Calu3 (cell line): ENCODE data around the gene CHD9. TPM values are rescaled to one million over a fixed set of nuclear protein-coding genes. Genes with fewer than 3 reads are reported as not detected.

Source experiments
- BruUV-seq: library from RNA; stranded (reverse); fragments of 400-500 nt; replicated peaks from 2 replicates; lab custom pipeline; 2021; lab: Mats Ljungman, UMichigan
- CTCF ChIA-PET: fragments of 300-600 bp; sonication (Branson Sonifier 250); formaldehyde crosslinking; loops from one replicate; lab custom pipeline; 2022; ENCODE audit warnings: antibody characterized with exemption; lab: Charles Lee
- DNase-seq: peaks from one replicate; pipeline ENCODE4 v3.0.0; 2022
- H3K27ac Mint-ChIP-seq: one replicate; pipeline ENCODE4 v1.8.0; 2022; ENCODE audit warnings: mixed read lengths; ENCODE audit not compliant: unreplicated experiment
- H3K27me3 Mint-ChIP-seq: one replicate; pipeline ENCODE4 v1.8.0; 2022; ENCODE audit warnings: mixed read lengths; ENCODE audit not compliant: unreplicated experiment
- H3K36me3 Mint-ChIP-seq: one replicate; pipeline ENCODE4 v1.8.0; 2022; ENCODE audit warnings: mild to moderate bottlenecking, moderate library complexity, mixed read lengths; ENCODE audit not compliant: insufficient read depth, unreplicated experiment
- H3K4me1 Mint-ChIP-seq: one replicate; pipeline ENCODE4 v1.8.0; 2022; ENCODE audit warnings: mild to moderate bottlenecking, low read depth, mixed read lengths; ENCODE audit not compliant: unreplicated experiment
- H3K4me3 Mint-ChIP-seq: one replicate; pipeline ENCODE4 v1.8.0; 2022; ENCODE audit warnings: mild to moderate bottlenecking, low read depth, moderate library complexity, mixed read lengths; ENCODE audit not compliant: unreplicated experiment
- H3K9me3 Mint-ChIP-seq: one replicate; pipeline ENCODE4 v1.8.0; 2022; ENCODE audit warnings: low read depth, mixed read lengths; ENCODE audit not compliant: unreplicated experiment
- intact Hi-C: fragments of 100-400 bp; cut with micrococcal nuclease; formaldehyde crosslinking; loops from one replicate; pipeline ENCODE4 v1.10.0; 2022; ENCODE audit not compliant: unreplicated experiment
- total RNA-seq: library from RNA; stranded (reverse); gene quantifications from 2 replicates; pipeline ENCODE4 v1.2.3, GENCODE V29; 2022
- TF ChIP-seq, protein P1 (sequence below): fragments of 200-600 bp; IDR thresholded peaks from one replicate; pipeline ENCODE4 v1.8.0; 2022; ENCODE audit warnings: antibody characterized with exemption; ENCODE audit not compliant: unreplicated experiment

The CHD9 gene
- total RNA-seq, 1 experiment from 2014 or later, result 69.5 TPM

- CTCF ChIA-PET, result no interaction called here
- no TSS peak for BruUV-seq
- DNase-seq, result no peak
- intact Hi-C loops, result no loop called here
- H3K4me3 Mint-ChIP-seq, result no peak overlapping the region
- TF ChIP-seq, protein P1, sequence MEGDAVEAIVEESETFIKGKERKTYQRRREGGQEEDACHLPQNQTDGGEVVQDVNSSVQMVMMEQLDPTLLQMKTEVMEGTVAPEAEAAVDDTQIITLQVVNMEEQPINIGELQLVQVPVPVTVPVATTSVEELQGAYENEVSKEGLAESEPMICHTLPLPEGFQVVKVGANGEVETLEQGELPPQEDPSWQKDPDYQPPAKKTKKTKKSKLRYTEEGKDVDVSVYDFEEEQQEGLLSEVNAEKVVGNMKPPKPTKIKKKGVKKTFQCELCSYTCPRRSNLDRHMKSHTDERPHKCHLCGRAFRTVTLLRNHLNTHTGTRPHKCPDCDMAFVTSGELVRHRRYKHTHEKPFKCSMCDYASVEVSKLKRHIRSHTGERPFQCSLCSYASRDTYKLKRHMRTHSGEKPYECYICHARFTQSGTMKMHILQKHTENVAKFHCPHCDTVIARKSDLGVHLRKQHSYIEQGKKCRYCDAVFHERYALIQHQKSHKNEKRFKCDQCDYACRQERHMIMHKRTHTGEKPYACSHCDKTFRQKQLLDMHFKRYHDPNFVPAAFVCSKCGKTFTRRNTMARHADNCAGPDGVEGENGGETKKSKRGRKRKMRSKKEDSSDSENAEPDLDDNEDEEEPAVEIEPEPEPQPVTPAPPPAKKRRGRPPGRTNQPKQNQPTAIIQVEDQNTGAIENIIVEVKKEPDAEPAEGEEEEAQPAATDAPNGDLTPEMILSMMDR, result no peak
- H3K27ac Mint-ChIP-seq, result no peak overlapping the region
- H3K9me3 Mint-ChIP-seq, result no peaks in the 10 kb centered on the region
- no peaks in the 10 kb centered on the region for H3K4me1 Mint-ChIP-seq
- H3K36me3 Mint-ChIP-seq, result no peaks in the 10 kb centered on the region
- H3K27me3 Mint-ChIP-seq, result no peaks in the 10 kb centered on the region
Measured at GRCh38 chr16:53166099-53166498, 111.3 kb downstream of the CHD9 start.

DNA sequence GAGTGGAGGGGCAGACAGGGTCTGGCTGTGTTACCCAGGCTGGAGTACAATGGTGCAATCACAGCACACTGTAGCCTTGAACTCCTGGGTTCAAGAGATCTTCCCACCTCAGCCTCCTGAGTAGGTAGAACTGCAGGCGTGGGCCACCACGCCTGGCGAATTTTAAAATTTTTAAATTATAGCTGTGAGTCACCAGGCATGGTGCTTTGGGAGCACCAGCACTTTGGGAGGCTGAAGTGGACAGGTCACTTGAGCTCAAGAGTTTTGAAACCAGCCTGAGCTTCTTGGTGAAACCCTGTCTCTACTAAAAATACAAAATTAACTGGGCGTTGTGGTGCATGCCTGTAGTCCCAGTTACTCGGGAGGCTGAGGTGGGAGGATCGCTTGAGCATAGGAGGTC, 114.0 kb downstream of the CHD9 start:
- Mint-ChIP-seq H3K9me3 (no peaks in the 10 kb centered on the region), H3K4me1 (no peaks in the 10 kb centered on the region), H3K27me3 (no peaks in the 10 kb centered on the region), H3K4me3 (no peak overlapping the region), H3K36me3 (no peaks in the 10 kb centered on the region), H3K27ac (no peak overlapping the region)
- no TSS peak for BruUV-seq
- TF ChIP-seq, protein P1, result no peak
- DNase-seq, result no peak
- CTCF ChIA-PET, result no interaction called here
- intact Hi-C loops, result no loop called here

DNA sequence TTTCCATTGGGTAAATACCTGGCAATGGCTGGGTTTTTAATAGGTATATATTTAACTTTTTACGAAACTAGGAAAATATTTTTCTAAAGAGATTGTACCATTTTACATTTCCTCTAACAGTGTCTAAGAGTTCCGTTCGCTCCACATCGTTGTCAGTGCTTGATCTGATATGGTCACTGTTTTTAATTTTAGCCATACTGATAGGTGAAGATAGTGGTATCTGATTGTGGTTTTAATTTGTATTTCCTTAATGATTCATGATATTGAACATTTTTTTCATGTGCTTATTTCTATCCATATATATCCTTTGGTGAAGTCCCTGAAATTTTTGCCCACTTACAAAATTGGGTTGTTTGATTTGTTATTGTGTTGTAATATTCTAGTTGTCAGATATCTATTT, 117.7 kb downstream of the CHD9 start:
- no TSS peak for BruUV-seq
- Mint-ChIP-seq H3K36me3 (no peaks in the 10 kb centered on the region), H3K4me1 (no peaks in the 10 kb centered on the region), H3K4me3 (no peak overlapping the region), H3K27me3 (no peaks in the 10 kb centered on the region), H3K9me3 (no peaks in the 10 kb centered on the region), H3K27ac (no peak overlapping the region)
- intact Hi-C loops, result no loop called here
- TF ChIP-seq, protein P1, result no peak
- CTCF ChIA-PET, result no interaction called here
- DNase-seq, result no peak

DNA sequence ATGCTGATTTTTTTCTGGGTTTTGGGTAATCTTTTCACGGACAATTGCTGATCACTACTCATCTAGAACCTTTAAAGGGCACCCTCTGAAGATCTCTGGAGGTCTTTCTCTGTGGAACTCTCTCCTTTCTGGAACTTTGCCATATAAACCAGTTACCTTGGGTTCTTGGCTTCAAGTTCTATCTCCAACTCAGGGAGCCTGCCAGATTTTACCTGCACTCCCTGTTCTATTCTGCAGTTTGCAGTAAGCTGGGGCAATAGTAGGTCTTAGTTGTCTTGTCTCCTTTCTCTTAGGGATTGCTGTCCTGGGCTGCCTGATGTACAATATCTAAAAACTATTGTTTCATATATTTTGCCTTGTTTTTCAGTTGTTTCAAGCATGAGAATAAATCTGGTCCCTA, 120.3 kb downstream of the CHD9 start:
- TF ChIP-seq, protein P1, result no peak
- CTCF ChIA-PET, result no interaction called here
- Mint-ChIP-seq H3K4me3 (no peak overlapping the region), H3K27ac (no peak overlapping the region), H3K36me3 (no peaks in the 10 kb centered on the region), H3K9me3 (no peaks in the 10 kb centered on the region), H3K4me1 (no peaks in the 10 kb centered on the region), H3K27me3 (no peaks in the 10 kb centered on the region)
- no TSS peak for BruUV-seq
- intact Hi-C loops, result no loop called here
- no peak for DNase-seq
